Measurements from ENCODE around the gene ATP8B2. TPM values are rescaled to one million over a fixed set of nuclear protein-coding genes. Genes with fewer than 3 reads are reported as not detected.
"Not testable (repeated sequence)": the region's sequence is repeated elsewhere in the genome, so short reads cannot be mapped to it uniquely, and the experiment has no call there.

The ATP8B2 gene
- total and polyA plus RNA-seq, 4 donors = 26.7 to 44.2 (median 43.2) TPM

- Histone ChIP-seq H3K4me3 (ENCODE audit: low read depth, low read length) (no peak overlapping the region), H3K36me3 (ENCODE audit: control insufficient read depth, insufficient read depth, low read length) (no peaks in the 10 kb centered on the region), H3K4me1 (ENCODE audit: control insufficient read depth, insufficient read depth, low read length) (no peaks in the 10 kb centered on the region), H3K27me3 (ENCODE audit: control insufficient read depth, insufficient read depth, low read length) (no peaks in the 10 kb centered on the region), H3K27ac (ENCODE audit: low read depth, low read length) (no peak overlapping the region), H3K9me3 (ENCODE audit: control insufficient read depth, insufficient read depth, low read length) (no peaks in the 10 kb centered on the region)
- no peak for DNase-seq (ENCODE audit: low read depth in 4 of 6, low spot score in 6 of 6)
- WGBS (ENCODE audit: insufficient coverage) = 71% methylated on average over 1 of the region's 3 CpGs
These were observed 19.2 kb upstream of the ATP8B2 start for GRCh38 chr1:154306151-154306550.

DNA sequence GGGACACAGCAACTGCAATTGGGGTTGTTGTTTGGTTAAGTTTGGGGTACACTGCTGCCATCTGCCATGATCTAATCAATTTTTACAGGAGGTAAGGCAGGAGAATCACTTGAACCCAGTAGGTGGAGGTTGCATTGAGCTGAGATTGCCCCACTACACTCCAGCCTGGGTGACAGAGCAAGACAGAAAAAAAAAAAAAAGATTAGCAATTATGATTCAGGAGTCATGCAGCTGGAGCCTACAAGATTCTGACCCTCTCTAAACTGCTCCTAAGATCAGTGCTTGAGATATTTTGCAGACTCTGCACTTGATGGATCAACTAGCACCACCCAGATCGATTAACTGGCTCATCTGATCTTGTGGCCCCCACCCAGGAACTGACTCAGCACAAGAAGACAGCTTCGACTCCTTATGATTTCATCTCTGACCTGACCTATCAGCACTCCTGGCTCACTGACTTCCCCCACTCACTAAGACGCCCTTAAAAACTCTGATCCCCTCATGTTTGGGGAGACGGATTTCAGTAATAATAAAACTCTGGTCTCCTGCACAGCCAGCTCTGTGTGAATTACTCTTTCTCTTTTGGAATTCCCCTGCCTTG is 17.6 kb upstream of the ATP8B2 start:
- H3K27me3 ChIP-seq (ENCODE audit: control insufficient read depth, insufficient read depth, low read length); H3K9me3 ChIP-seq (ENCODE audit: control insufficient read depth, insufficient read depth, low read length); H3K4me3 ChIP-seq (ENCODE audit: low read depth, low read length); DNase-seq (ENCODE audit: low read depth in 4 of 6, low spot score in 6 of 6); H3K27ac ChIP-seq (ENCODE audit: low read depth, low read length); H3K36me3 ChIP-seq (ENCODE audit: control insufficient read depth, insufficient read depth, low read length); H3K4me1 ChIP-seq (ENCODE audit: control insufficient read depth, insufficient read depth, low read length): not testable (repeated sequence)
- 70% methylated on average over 4 of the region's 4 CpGs for WGBS (ENCODE audit: insufficient coverage)

- WGBS (ENCODE audit: insufficient coverage) = 82% methylated on average over 4 of the region's 7 CpGs
- H3K27ac ChIP-seq (ENCODE audit: low read depth, low read length); DNase-seq (ENCODE audit: low read depth in 4 of 6, low spot score in 6 of 6); H3K36me3 ChIP-seq (ENCODE audit: control insufficient read depth, insufficient read depth, low read length); H3K4me1 ChIP-seq (ENCODE audit: control insufficient read depth, insufficient read depth, low read length); H3K4me3 ChIP-seq (ENCODE audit: low read depth, low read length); H3K9me3 ChIP-seq (ENCODE audit: control insufficient read depth, insufficient read depth, low read length); H3K27me3 ChIP-seq (ENCODE audit: control insufficient read depth, insufficient read depth, low read length): not testable (repeated sequence)
These were observed 16.2 kb upstream of the ATP8B2 start for GRCh38 chr1:154309136-154309535.

- H3K27ac ChIP-seq (ENCODE audit: low read depth, low read length); H3K9me3 ChIP-seq (ENCODE audit: control insufficient read depth, insufficient read depth, low read length); H3K4me3 ChIP-seq (ENCODE audit: low read depth, low read length); DNase-seq (ENCODE audit: low read depth in 4 of 6, low spot score in 6 of 6); H3K27me3 ChIP-seq (ENCODE audit: control insufficient read depth, insufficient read depth, low read length); H3K36me3 ChIP-seq (ENCODE audit: control insufficient read depth, insufficient read depth, low read length); H3K4me1 ChIP-seq (ENCODE audit: control insufficient read depth, insufficient read depth, low read length): not testable (repeated sequence)
- 92% methylated on average over 8 of the region's 13 CpGs for WGBS (ENCODE audit: insufficient coverage)
These were observed 12.9 kb upstream of the ATP8B2 start for GRCh38 chr1:154312229-154313065.

DNA sequence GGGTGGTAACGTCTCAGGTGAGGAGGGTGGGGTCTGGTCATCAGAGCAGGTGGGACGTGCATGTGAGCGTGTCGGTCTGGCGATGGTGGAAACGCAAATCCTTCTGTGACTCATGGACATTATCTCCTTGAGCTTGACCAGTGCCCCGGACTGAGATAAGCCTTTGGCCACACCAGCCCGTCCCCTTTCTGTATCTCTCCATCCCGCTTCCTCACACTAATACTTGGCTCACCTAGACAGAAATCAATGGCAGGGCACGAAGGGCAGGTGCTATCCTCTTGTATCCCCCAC is 12.3 kb upstream of the ATP8B2 start:
- no peak overlapping the region for H3K4me3 ChIP-seq (ENCODE audit: low read depth, low read length)
- no peak overlapping the region for H3K27ac ChIP-seq (ENCODE audit: low read depth, low read length)
- no peaks in the 10 kb centered on the region for H3K36me3 ChIP-seq (ENCODE audit: control insufficient read depth, insufficient read depth, low read length)
- peaks cover 2% of the 10 kb centered on the region for H3K9me3 ChIP-seq (ENCODE audit: control insufficient read depth, insufficient read depth, low read length)
- H3K27me3 ChIP-seq (ENCODE audit: control insufficient read depth, insufficient read depth, low read length) = no peaks in the 10 kb centered on the region
- DNase-seq (ENCODE audit: low read depth in 4 of 6, low spot score in 6 of 6) = no peak
- H3K4me1 ChIP-seq (ENCODE audit: control insufficient read depth, insufficient read depth, low read length) = no peaks in the 10 kb centered on the region
- WGBS (ENCODE audit: insufficient coverage) = 95% methylated on average over 9 of the region's 10 CpGs

DNA sequence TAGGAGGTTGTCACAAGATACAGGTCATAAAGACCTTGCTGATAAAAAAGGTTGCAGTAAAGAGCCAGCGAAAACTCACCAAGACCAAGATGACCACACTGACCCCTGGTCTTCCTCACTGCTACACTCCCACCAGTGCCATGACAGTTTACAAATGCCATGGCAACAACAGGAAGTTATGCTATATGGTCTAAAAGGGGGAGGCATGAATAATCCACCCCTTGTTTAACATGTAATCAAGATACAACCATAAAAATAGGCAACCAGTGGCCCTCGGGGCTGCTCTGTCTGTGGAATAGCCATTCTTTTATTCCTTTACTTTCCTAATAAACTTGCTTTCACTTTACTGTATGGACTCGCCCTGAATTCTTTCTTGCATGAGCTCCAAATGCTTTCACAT is 11.1 kb upstream of the ATP8B2 start:
- DNase-seq (ENCODE audit: low read depth in 4 of 6, low spot score in 6 of 6); H3K4me1 ChIP-seq (ENCODE audit: control insufficient read depth, insufficient read depth, low read length); H3K27ac ChIP-seq (ENCODE audit: low read depth, low read length); H3K36me3 ChIP-seq (ENCODE audit: control insufficient read depth, insufficient read depth, low read length); H3K9me3 ChIP-seq (ENCODE audit: control insufficient read depth, insufficient read depth, low read length); H3K27me3 ChIP-seq (ENCODE audit: control insufficient read depth, insufficient read depth, low read length); H3K4me3 ChIP-seq (ENCODE audit: low read depth, low read length): not testable (repeated sequence)
- WGBS (ENCODE audit: insufficient coverage) = no CpG with 5 or more reads among the region's 3 CpGs

- no peaks in the 10 kb centered on the region for H3K27me3 ChIP-seq (ENCODE audit: control insufficient read depth, insufficient read depth, low read length)
- no peak overlapping the region for H3K4me3 ChIP-seq (ENCODE audit: low read depth, low read length)
- no peaks in the 10 kb centered on the region for H3K36me3 ChIP-seq (ENCODE audit: control insufficient read depth, insufficient read depth, low read length)
- no peak overlapping the region for H3K27ac ChIP-seq (ENCODE audit: low read depth, low read length)
- no peak for DNase-seq (ENCODE audit: low read depth in 4 of 6, low spot score in 6 of 6)
- H3K9me3 ChIP-seq (ENCODE audit: control insufficient read depth, insufficient read depth, low read length) = peaks cover 2% of the 10 kb centered on the region
- H3K4me1 ChIP-seq (ENCODE audit: control insufficient read depth, insufficient read depth, low read length) = no peaks in the 10 kb centered on the region
- WGBS (ENCODE audit: insufficient coverage) = no CpG with 5 or more reads among the region's 1 CpG
These were observed 8.6 kb upstream of the ATP8B2 start for GRCh38 chr1:154316704-154317103.

DNA sequence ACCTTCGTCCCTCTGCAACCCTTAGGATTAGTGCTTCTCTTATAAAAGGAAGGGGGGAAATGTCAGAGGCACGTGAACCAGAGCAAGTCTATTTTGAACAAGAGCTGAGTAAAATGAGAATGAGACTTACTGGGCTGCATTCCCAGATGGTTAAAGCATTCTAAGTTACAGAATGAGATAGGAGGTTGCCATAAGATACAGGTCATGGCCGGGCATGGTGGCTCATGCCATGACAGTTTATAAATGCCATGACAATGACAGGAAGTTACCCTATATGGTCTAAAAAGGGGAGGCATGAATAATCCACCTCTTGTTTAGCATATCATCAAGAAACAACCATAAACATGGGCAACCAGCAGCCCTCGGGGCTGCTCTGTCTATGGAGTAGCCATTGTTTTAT is 6.9 kb upstream of the ATP8B2 start:
- peaks cover 2% of the 10 kb centered on the region for H3K9me3 ChIP-seq (ENCODE audit: control insufficient read depth, insufficient read depth, low read length)
- H3K27me3 ChIP-seq (ENCODE audit: control insufficient read depth, insufficient read depth, low read length) = no peaks in the 10 kb centered on the region
- 17% methylated on average over 1 of the region's 4 CpGs for WGBS (ENCODE audit: insufficient coverage)
- H3K36me3 ChIP-seq (ENCODE audit: control insufficient read depth, insufficient read depth, low read length) = no peaks in the 10 kb centered on the region
- no peak overlapping the region for H3K4me3 ChIP-seq (ENCODE audit: low read depth, low read length)
- DNase-seq (ENCODE audit: low read depth in 4 of 6, low spot score in 6 of 6) = no peak
- H3K4me1 ChIP-seq (ENCODE audit: control insufficient read depth, insufficient read depth, low read length) = no peaks in the 10 kb centered on the region
- H3K27ac ChIP-seq (ENCODE audit: low read depth, low read length) = no peak overlapping the region

GRCh38 chr1:154320882-154321608 is 4.3 kb upstream of the ATP8B2 start, which contains the start of gene AQP10:
Gene AQP10 (plus strand): TSS chr1:154321093. CDS start chr1:154321156, 63 bp downstream.
- WGBS (ENCODE audit: insufficient coverage) = 60% methylated on average over 2 of the region's 9 CpGs
- no peak for DNase-seq (ENCODE audit: low read depth in 4 of 6, low spot score in 6 of 6)
- Histone ChIP-seq H3K36me3 (ENCODE audit: control insufficient read depth, insufficient read depth, low read length) (no peaks in the 10 kb centered on the region), H3K27ac (ENCODE audit: low read depth, low read length) (no peak within 1 kb of the TSS), H3K4me1 (ENCODE audit: control insufficient read depth, insufficient read depth, low read length) (peaks cover 16% of the 10 kb centered on the region), H3K27me3 (ENCODE audit: control insufficient read depth, insufficient read depth, low read length) (no peaks in the 10 kb centered on the region), H3K9me3 (ENCODE audit: control insufficient read depth, insufficient read depth, low read length) (peaks cover 2% of the 10 kb centered on the region), H3K4me3 (ENCODE audit: low read depth, low read length) (no peak within 1 kb of the TSS)

DNA sequence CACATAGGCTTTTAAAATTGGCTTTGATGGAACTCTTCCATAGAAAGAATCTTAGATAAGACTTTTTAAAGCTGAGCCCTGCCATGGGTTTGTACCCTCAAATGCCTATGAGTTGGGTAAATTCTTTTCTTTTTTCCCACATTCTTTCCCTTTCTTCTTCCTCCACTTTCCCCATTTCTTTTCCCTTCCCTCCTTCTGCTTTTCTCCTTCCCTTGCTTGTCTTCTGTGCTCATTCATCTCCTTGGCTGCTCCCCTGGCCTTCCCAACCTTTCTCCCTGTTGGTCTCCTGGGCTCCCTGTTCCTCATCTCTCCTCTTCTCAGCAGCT is 3.8 kb upstream of the ATP8B2 start:
- not testable (repeated sequence) for H3K36me3 ChIP-seq (ENCODE audit: control insufficient read depth, insufficient read depth, low read length); H3K27me3 ChIP-seq (ENCODE audit: control insufficient read depth, insufficient read depth, low read length); H3K27ac ChIP-seq (ENCODE audit: low read depth, low read length); H3K9me3 ChIP-seq (ENCODE audit: control insufficient read depth, insufficient read depth, low read length); H3K4me3 ChIP-seq (ENCODE audit: low read depth, low read length); DNase-seq (ENCODE audit: low read depth in 4 of 6, low spot score in 6 of 6)
- peaks cover 21% of the 10 kb centered on the region for H3K4me1 ChIP-seq (ENCODE audit: control insufficient read depth, insufficient read depth, low read length)

Data from spinal cord (tissue), 10 donors.